Activated naive CD4-positive, alpha-beta T cell treated with anti-CD3 and anti-CD28 coated beads, Interleukin-2, amount 50 U/mL, for 24 hours (primary cell): ENCODE measurements around the gene FGF12.
"Not testable (repeated sequence)": the region's sequence is repeated elsewhere in the genome, so short reads cannot be mapped to it uniquely, and the experiment has no call there.

Source experiments
- H3K27ac Mint-ChIP-seq: one replicate; pipeline ENCODE4 v1.8.0; 2021; ENCODE audit warnings: mild to moderate bottlenecking, mixed read lengths
- H3K27me3 Mint-ChIP-seq: one replicate; pipeline ENCODE4 v1.8.0; 2021; ENCODE audit warnings: mixed read lengths
- H3K36me3 Mint-ChIP-seq: one replicate; pipeline ENCODE4 v1.8.0; 2021; ENCODE audit warnings: mixed read lengths
- H3K4me1 Mint-ChIP-seq: one replicate; pipeline ENCODE4 v1.8.0; 2021; ENCODE audit warnings: mixed read lengths
- H3K4me3 Mint-ChIP-seq: one replicate; pipeline ENCODE4 v1.8.0; 2021; ENCODE audit warnings: mild to moderate bottlenecking, mixed read lengths
- H3K9me3 Mint-ChIP-seq: one replicate; pipeline ENCODE4 v1.8.0; 2021; ENCODE audit warnings: mixed read lengths

FGF12 gene

DNA sequence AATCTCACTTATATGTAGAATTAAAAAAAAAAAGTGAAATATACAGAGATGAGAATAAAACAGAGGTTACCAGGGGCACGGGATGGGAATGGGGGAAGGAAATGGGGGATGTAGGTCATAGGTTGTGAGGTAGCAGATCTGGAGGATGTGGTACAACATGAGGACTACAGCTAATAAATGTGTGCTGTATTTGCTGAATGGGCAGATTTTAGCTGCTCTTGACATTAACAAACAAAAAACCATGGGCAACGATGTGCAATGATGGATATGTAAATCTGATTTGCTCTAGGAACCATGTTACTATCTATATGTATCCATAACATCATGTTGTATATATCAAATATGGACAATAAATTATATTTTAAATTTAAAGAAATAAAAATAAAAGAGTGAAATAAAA is 87.4 kb downstream of the FGF12 start:
- Mint-ChIP-seq H3K36me3 (no peaks in the 10 kb centered on the region), H3K4me3 (no peak overlapping the region), H3K9me3 (peaks cover 6% of the 10 kb centered on the region), H3K27me3 (peaks cover 7% of the 10 kb centered on the region), H3K4me1 (no peaks in the 10 kb centered on the region), H3K27ac (no peak overlapping the region)

- H3K9me3 Mint-ChIP-seq: no peaks in the 10 kb centered on the region
- no peak overlapping the region for H3K27ac Mint-ChIP-seq
- H3K27me3 Mint-ChIP-seq: peaks cover 4% of the 10 kb centered on the region
- no peaks in the 10 kb centered on the region for H3K4me1 Mint-ChIP-seq
- H3K4me3 Mint-ChIP-seq: no peak overlapping the region
- H3K36me3 Mint-ChIP-seq: no peaks in the 10 kb centered on the region
Observed at GRCh38 chr3:192637803-192638202, 89.5 kb downstream of the FGF12 start.

GRCh38 chr3:192636517-192637444 is 90.6 kb downstream of the FGF12 start:
- no peaks in the 10 kb centered on the region for H3K36me3 Mint-ChIP-seq
- peaks cover under 1% of the 10 kb centered on the region for H3K27me3 Mint-ChIP-seq
- H3K9me3 Mint-ChIP-seq: no peaks in the 10 kb centered on the region
- H3K4me3 Mint-ChIP-seq: no peak overlapping the region
- no peaks in the 10 kb centered on the region for H3K4me1 Mint-ChIP-seq
- H3K27ac Mint-ChIP-seq: no peak overlapping the region

- no peaks in the 10 kb centered on the region for H3K4me1 Mint-ChIP-seq
- no peaks in the 10 kb centered on the region for H3K36me3 Mint-ChIP-seq
Observed at GRCh38 chr3:192629429-192629828, 97.9 kb downstream of the FGF12 start.

GRCh38 chr3:192621909-192622308 is 105.4 kb downstream of the FGF12 start:
- Mint-ChIP-seq H3K9me3 (peaks cover under 1% of the 10 kb centered on the region), H3K4me1 (no peaks in the 10 kb centered on the region), H3K27ac (no peak overlapping the region), H3K4me3 (no peak overlapping the region), H3K27me3 (peaks cover 2% of the 10 kb centered on the region), H3K36me3 (no peaks in the 10 kb centered on the region)

More at GRCh38 chr3:192629429-192629828, 97.9 kb downstream of the FGF12 start:
- no peaks in the 10 kb centered on the region for H3K9me3 Mint-ChIP-seq
- H3K27ac Mint-ChIP-seq: no peak overlapping the region
- H3K27me3 Mint-ChIP-seq: no peaks in the 10 kb centered on the region
- H3K4me3 Mint-ChIP-seq: no peak overlapping the region

- peaks cover 5% of the 10 kb centered on the region for H3K9me3 Mint-ChIP-seq
- peaks cover 5% of the 10 kb centered on the region for H3K27me3 Mint-ChIP-seq
- no peak overlapping the region for H3K4me3 Mint-ChIP-seq
- H3K4me1 Mint-ChIP-seq: no peaks in the 10 kb centered on the region
- no peaks in the 10 kb centered on the region for H3K36me3 Mint-ChIP-seq
- no peak overlapping the region for H3K27ac Mint-ChIP-seq
Observed at GRCh38 chr3:192620275-192620674, 107.1 kb downstream of the FGF12 start.

DNA sequence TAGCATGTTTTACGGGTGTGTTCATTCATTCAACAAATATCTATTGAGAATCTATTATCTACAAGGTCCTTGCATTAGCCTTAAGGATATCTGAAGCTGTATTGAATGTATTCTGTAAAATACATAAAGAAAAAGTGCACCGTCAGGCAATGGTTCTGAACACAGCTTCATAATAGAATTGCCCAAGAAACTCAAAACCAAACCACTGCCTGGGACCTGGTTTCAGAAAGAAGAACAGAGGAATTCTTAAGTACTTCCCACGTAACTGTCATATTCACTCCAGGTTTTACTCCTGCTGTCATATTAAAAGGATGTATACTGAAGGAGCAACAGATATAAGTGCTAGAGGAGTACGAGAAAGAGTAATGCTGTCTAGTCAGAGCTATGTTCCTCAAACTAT is 115.9 kb downstream of the FGF12 start:
- Mint-ChIP-seq H3K4me1 (no peaks in the 10 kb centered on the region), H3K9me3 (no peaks in the 10 kb centered on the region), H3K27me3 (peaks cover 4% of the 10 kb centered on the region), H3K36me3 (no peaks in the 10 kb centered on the region), H3K27ac (no peak overlapping the region), H3K4me3 (no peak overlapping the region)

GRCh38 chr3:192608726-192609600 is 118.4 kb downstream of the FGF12 start:
- Mint-ChIP-seq H3K4me1 (no peaks in the 10 kb centered on the region), H3K27ac (no peak overlapping the region), H3K36me3 (no peaks in the 10 kb centered on the region), H3K27me3 (no peaks in the 10 kb centered on the region), H3K4me3 (no peak overlapping the region), H3K9me3 (no peaks in the 10 kb centered on the region)

DNA sequence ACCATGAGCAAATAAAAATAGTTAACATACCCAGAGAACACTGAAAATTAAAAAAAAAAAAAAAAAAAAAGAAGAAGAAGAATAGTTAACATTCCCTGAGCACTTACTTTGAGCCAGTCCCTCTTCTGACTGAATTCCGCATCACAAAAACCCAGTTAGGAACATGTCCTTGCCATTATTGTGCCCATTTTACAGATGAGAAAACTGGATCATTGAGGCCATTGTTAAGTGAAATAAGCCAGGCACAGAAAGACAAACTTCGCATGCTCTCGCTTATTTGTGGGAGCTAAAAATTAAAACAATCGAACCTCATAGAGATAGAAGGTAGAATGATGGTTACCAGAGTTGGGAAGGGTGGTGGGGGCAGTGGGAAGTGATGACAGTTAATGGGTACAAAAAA is 119.5 kb downstream of the FGF12 start:
- H3K9me3 Mint-ChIP-seq: peaks cover 8% of the 10 kb centered on the region
- no peak overlapping the region for H3K4me3 Mint-ChIP-seq
- H3K4me1 Mint-ChIP-seq: no peaks in the 10 kb centered on the region
- H3K27me3 Mint-ChIP-seq: no peaks in the 10 kb centered on the region
- no peaks in the 10 kb centered on the region for H3K36me3 Mint-ChIP-seq
- H3K27ac Mint-ChIP-seq: no peak overlapping the region

- no peaks in the 10 kb centered on the region for H3K36me3 Mint-ChIP-seq
- no peaks in the 10 kb centered on the region for H3K4me1 Mint-ChIP-seq
- H3K27me3 Mint-ChIP-seq: no peaks in the 10 kb centered on the region
- no peak overlapping the region for H3K27ac Mint-ChIP-seq
- no peak overlapping the region for H3K4me3 Mint-ChIP-seq
- H3K9me3 Mint-ChIP-seq: peaks cover 13% of the 10 kb centered on the region
Observed at GRCh38 chr3:192597913-192598312, 129.4 kb downstream of the FGF12 start.

GRCh38 chr3:192597506-192597905 is 129.8 kb downstream of the FGF12 start:
- Mint-ChIP-seq H3K4me3 (no peak overlapping the region), H3K27ac (no peak overlapping the region), H3K27me3 (no peaks in the 10 kb centered on the region), H3K9me3 (peaks cover 11% of the 10 kb centered on the region), H3K36me3 (no peaks in the 10 kb centered on the region), H3K4me1 (no peaks in the 10 kb centered on the region)

GRCh38 chr3:192578729-192579128 is 148.6 kb downstream of the FGF12 start:
- Mint-ChIP-seq H3K4me3 (no peak overlapping the region), H3K27ac (no peak overlapping the region), H3K4me1 (no peaks in the 10 kb centered on the region)

DNA sequence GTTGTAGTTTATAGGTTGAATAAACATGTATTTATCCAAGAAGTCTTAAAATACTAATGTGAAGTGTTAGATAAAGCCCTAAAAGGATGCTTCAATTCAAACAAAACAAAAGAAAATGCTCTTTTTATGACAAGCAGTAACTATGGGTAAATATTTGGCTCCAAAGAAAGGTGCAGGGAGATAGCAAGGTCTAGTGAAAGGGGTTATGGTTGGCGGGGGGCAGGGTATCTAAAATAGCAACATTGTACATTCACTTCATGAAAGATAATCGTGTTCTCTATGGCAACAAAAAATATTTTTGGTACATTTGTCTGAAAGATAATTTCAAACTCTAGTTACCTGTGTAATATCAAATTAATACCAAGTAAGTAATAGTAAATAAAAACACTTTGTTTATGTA is 149.5 kb downstream of the FGF12 start:
- Mint-ChIP-seq H3K4me3 (no peak overlapping the region), H3K27ac (no peak overlapping the region), H3K27me3 (no peaks in the 10 kb centered on the region), H3K9me3 (no peaks in the 10 kb centered on the region), H3K36me3 (no peaks in the 10 kb centered on the region), H3K4me1 (no peaks in the 10 kb centered on the region)

More at GRCh38 chr3:192578729-192579128, 148.6 kb downstream of the FGF12 start:
- H3K36me3 Mint-ChIP-seq: no peaks in the 10 kb centered on the region
- no peaks in the 10 kb centered on the region for H3K27me3 Mint-ChIP-seq
- H3K9me3 Mint-ChIP-seq: no peaks in the 10 kb centered on the region

DNA sequence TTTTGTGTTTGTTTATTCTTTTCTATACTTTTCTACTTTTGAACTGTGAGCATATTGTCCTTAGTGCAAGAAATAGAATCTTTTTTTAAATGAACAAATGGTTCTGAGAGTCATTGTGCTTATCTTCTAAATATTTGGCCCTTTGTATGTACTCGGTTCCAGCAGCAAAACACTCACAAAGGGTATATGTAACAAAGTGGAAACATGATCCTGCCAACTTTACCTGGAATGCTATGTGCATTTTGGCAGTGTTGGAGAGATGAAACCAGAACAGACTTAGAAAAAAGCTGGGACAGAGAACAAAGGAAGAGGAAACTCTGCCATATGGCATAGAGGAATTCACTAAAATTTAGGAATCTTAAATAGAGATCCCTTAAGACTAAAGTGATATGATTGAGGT is 150.1 kb downstream of the FGF12 start:
- H3K4me3 Mint-ChIP-seq: no peak overlapping the region
- no peaks in the 10 kb centered on the region for H3K36me3 Mint-ChIP-seq
- no peaks in the 10 kb centered on the region for H3K4me1 Mint-ChIP-seq
- no peak overlapping the region for H3K27ac Mint-ChIP-seq
- no peaks in the 10 kb centered on the region for H3K9me3 Mint-ChIP-seq
- H3K27me3 Mint-ChIP-seq: no peaks in the 10 kb centered on the region

GRCh38 chr3:192576704-192577103 is 150.6 kb downstream of the FGF12 start:
- not testable (repeated sequence) for H3K27ac Mint-ChIP-seq, H3K9me3 Mint-ChIP-seq, H3K4me3 Mint-ChIP-seq, H3K27me3 Mint-ChIP-seq, H3K36me3 Mint-ChIP-seq, H3K4me1 Mint-ChIP-seq
